CD4-positive, alpha-beta memory T cell (primary cell): ENCODE measurements around the gene KLF3. TPM values are rescaled to one million over a fixed set of nuclear protein-coding genes. Genes with fewer than 3 reads are reported as not detected.
A peak's percentile ranks its signal among the peaks of the same experiment; 100 is the strongest.

ENCODE experiments used
- CTCF ChIA-PET: fragments of 350-600 bp; sonication (Branson Sonifier 250); formaldehyde crosslinking; loops from one replicate; lab custom pipeline; 2021; ENCODE audit warnings: inconsistent platforms; ENCODE audit not compliant: partially characterized antibody; lab: Charles Lee
- POLR2A ChIA-PET: fragments of 350-600 bp; sonication (Branson Sonifier 250); formaldehyde crosslinking; loops from one replicate; lab custom pipeline; 2021; ENCODE audit not compliant: partially characterized antibody; lab: Charles Lee
- DNase-seq, 5 donors: peaks; one replicate each; pipeline versions ENCODE4 v3.0.0 to v3.0.0-alpha.2; 2020 to 2022; ENCODE audit warnings: mixed read lengths in 1 of 5
- H3K27ac ChIP-seq: one replicate; pipeline ENCODE4 v1.7.0; 2013; ENCODE audit warnings: low read depth, low read length
- H3K27me3 ChIP-seq: 2 replicates; pipeline ENCODE4 v1.7.0; 2013; ENCODE audit warnings: mild to moderate bottlenecking, low read length, moderate library complexity; ENCODE audit not compliant: insufficient read depth
- H3K36me3 ChIP-seq: 2 replicates; pipeline ENCODE4 v1.7.0; 2013; ENCODE audit warnings: mild to moderate bottlenecking, low read length, moderate library complexity; ENCODE audit not compliant: insufficient read depth
- H3K4me1 ChIP-seq: 2 replicates; pipeline ENCODE4 v1.7.0; 2013; ENCODE audit warnings: mild to moderate bottlenecking, low read length, moderate library complexity; ENCODE audit not compliant: insufficient read depth
- H3K4me3 ChIP-seq, 2 donors: one replicate each; pipeline ENCODE4 v1.7.0; 2013; ENCODE audit warnings: low read length in 2 of 2, mild to moderate bottlenecking in 1 of 2
- H3K9me3 ChIP-seq, 2 donors: one replicate each; pipeline ENCODE4 v1.7.0; 2013; ENCODE audit warnings: low read length in 2 of 2, control low read depth in 1 of 2; ENCODE audit not compliant: control insufficient read depth in 1 of 2
- H3K27ac Mint-ChIP-seq, 7 donors: one replicate each; pipeline ENCODE4 v1.8.0; 2020 to 2021; ENCODE audit warnings: mixed read lengths in 7 of 7, mild to moderate bottlenecking in 6 of 7, inconsistent platforms in 3 of 7, moderate library complexity in 3 of 7
- H3K27me3 Mint-ChIP-seq, 2 donors: one replicate each; pipeline ENCODE4 v1.8.0; 2020 to 2021; ENCODE audit warnings: mixed read lengths in 2 of 2
- H3K36me3 Mint-ChIP-seq, 2 donors: one replicate each; pipeline ENCODE4 v1.8.0; 2020 to 2021; ENCODE audit warnings: mixed read lengths in 2 of 2, inconsistent platforms in 1 of 2, mild to moderate bottlenecking in 1 of 2
- H3K4me1 Mint-ChIP-seq, 4 donors: one replicate each; pipeline ENCODE4 v1.8.0; 2020 to 2021; ENCODE audit warnings: mixed read lengths in 4 of 4, mild to moderate bottlenecking in 1 of 4
- H3K4me3 Mint-ChIP-seq, 8 donors: one replicate each; pipeline ENCODE4 v1.8.0; 2020 to 2021; ENCODE audit warnings: mixed read lengths in 8 of 8, mild to moderate bottlenecking in 7 of 8, moderate library complexity in 6 of 8, inconsistent platforms in 3 of 8
- H3K9me3 Mint-ChIP-seq, 8 donors: one replicate each; pipeline ENCODE4 v1.8.0; 2020 to 2021; ENCODE audit warnings: mixed read lengths in 8 of 8, mild to moderate bottlenecking in 5 of 8, inconsistent platforms in 3 of 8, moderate library complexity in 1 of 8
- intact Hi-C: fragments of 100-400 bp; cut with micrococcal nuclease; formaldehyde crosslinking; loops from one replicate; pipeline ENCODE4 v1.15.1; 2023
- polyA plus RNA-seq, 2 donors: library from polyadenylated mRNA; unstranded; fragments of 300-500 nt; fragmentation: Illumina TruSeq; gene quantifications; one replicate each; pipeline ENCODE4 v1.2.3, GENCODE V29; 2021
- total RNA-seq, 2 experiments: library from RNA; stranded (reverse); gene quantifications; one replicate each; pipeline ENCODE4 v1.2.3, GENCODE V29; 2021

KLF3 gene
- total and polyA plus RNA-seq, 4 experiments from 2014 or later = 72.4 to 122 (median 101) TPM

DNA sequence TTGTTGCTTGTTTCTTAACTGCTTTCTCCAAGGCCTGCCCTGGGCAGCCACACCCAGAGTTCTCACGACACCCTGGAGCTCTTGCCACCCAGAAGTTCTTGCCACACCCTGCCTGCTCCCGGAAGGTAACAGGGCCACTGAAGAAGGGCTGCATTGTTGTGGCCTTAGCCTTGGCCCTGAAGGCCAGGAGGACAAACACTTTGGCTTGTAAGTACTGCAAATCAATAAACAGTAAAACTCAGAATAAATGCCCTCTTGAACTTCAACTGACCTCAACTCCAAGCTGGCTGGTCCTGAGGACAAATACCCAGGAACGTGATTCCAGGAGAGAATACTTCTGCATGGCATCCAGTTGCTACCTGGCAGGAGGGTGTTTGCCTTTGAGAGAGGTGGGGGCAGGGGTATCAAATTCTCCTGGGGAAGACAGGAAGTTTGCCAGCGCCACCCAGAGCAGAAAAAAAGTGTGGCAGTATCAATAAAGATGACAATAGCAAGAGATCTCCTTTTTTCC lies 64.7 kb downstream of the KLF3 start:
- H3K4me3 ChIP-seq = no peak overlapping the region
- H3K36me3 Mint-ChIP-seq = no peaks in the 10 kb centered on the region
- peaks cover 28% of the 10 kb centered on the region for H3K4me1 ChIP-seq
- ChIA-PET CTCF (interaction anchor here (0.6 to 8.2 kb wide), 8 partner anchors 9 to 665 kb away, joined by 3 to 292 read pairs (median 4); no protein-coding TSS in a partner anchor), POLR2A (interaction anchor here (3.9 kb wide), 1 partner anchor 548 kb away, joined by 21 read pairs; no protein-coding TSS in a partner anchor)
- intact Hi-C loops = no loop called here
- no peaks in the 10 kb centered on the region for H3K36me3 ChIP-seq
- no peaks in the 10 kb centered on the region for H3K9me3 ChIP-seq
- DNase-seq = no peak
- H3K27ac Mint-ChIP-seq = peak overlapping the region in 3 of 7 donors; percentile 9 to 52 (median 12)
- no peak overlapping the region for H3K4me3 Mint-ChIP-seq
- H3K4me1 Mint-ChIP-seq = peaks cover 13 to 31% (median 21%) of the 10 kb centered on the region in 4 donors
- no peak overlapping the region for H3K27ac ChIP-seq
- H3K9me3 Mint-ChIP-seq = no peaks in the 10 kb centered on the region
- H3K27me3 ChIP-seq = no peaks in the 10 kb centered on the region
- no peaks in the 10 kb centered on the region for H3K27me3 Mint-ChIP-seq

- Mint-ChIP-seq H3K27me3 (no peaks in the 10 kb centered on the region), H3K27ac (no peak overlapping the region), H3K4me1 (peaks cover 12 to 29% (median 18%) of the 10 kb centered on the region in 4 donors), H3K9me3 (no peaks in the 10 kb centered on the region), H3K36me3 (no peaks in the 10 kb centered on the region), H3K4me3 (no peak overlapping the region)
- no peak overlapping the region for H3K27ac ChIP-seq
- CTCF ChIA-PET = interaction anchor here (0.6 to 8.2 kb wide), 23 partner anchors 9 to 752 kb away, joined by 3 to 292 read pairs (median 4); partner anchors contain the start of genes TLR1 and TLR10
- peaks cover 18% of the 10 kb centered on the region for H3K4me1 ChIP-seq
- no peaks in the 10 kb centered on the region for H3K27me3 ChIP-seq
- intact Hi-C loops = loop anchor here (5.0 kb wide), 1 partner anchor 598 kb away; no protein-coding TSS in a partner anchor
- POLR2A ChIA-PET = interaction anchor here (0.7 to 3.9 kb wide), 4 partner anchors 67 to 553 kb away, joined by 3 to 21 read pairs (median 5); no protein-coding TSS in a partner anchor
- no peaks in the 10 kb centered on the region for H3K9me3 ChIP-seq
- DNase-seq = no peak
- no peaks in the 10 kb centered on the region for H3K36me3 ChIP-seq
- no peak overlapping the region for H3K4me3 ChIP-seq
Observed at GRCh38 chr4:38730493-38730829, 66.5 kb downstream of the KLF3 start.

GRCh38 chr4:38730830-38731646 lies 67.0 kb downstream of the KLF3 start:
- H3K4me1 Mint-ChIP-seq = peaks cover 12 to 29% (median 18%) of the 10 kb centered on the region in 4 donors
- Histone ChIP-seq H3K4me1 (peaks cover 18% of the 10 kb centered on the region), H3K4me3 (no peak overlapping the region), H3K36me3 (no peaks in the 10 kb centered on the region), H3K27ac (no peak overlapping the region), H3K27me3 (no peaks in the 10 kb centered on the region), H3K9me3 (no peaks in the 10 kb centered on the region)
- CTCF ChIA-PET = interaction anchor here (0.6 to 8.2 kb wide), 32 partner anchors 9 to 753 kb away, joined by 3 to 292 read pairs (median 3); partner anchors contain the start of genes TLR1 and TLR10
- peak; percentile 75 to 77 (median 76) for DNase-seq
- intact Hi-C loops = loop anchor here (1.0 to 5.0 kb wide), 5 partner anchors 56 to 669 kb away; no protein-coding TSS in a partner anchor
- POLR2A ChIA-PET = interaction anchor here (0.7 to 3.9 kb wide), 4 partner anchors 68 to 554 kb away, joined by 3 to 21 read pairs (median 5); no protein-coding TSS in a partner anchor
- H3K27me3 Mint-ChIP-seq = peaks cover 0 to 3% of the 10 kb centered on the region in 2 donors
- no peaks in the 10 kb centered on the region for H3K36me3 Mint-ChIP-seq
- H3K4me3 Mint-ChIP-seq = peak overlapping the region in 1 of 8 donors; percentile 39
- H3K9me3 Mint-ChIP-seq = peaks cover 0 to 2% (median 0%) of the 10 kb centered on the region in 8 donors
- H3K27ac Mint-ChIP-seq = peak overlapping the region in 2 of 7 donors; percentile 8 to 62

GRCh38 chr4:38733663-38734062 lies 69.7 kb downstream of the KLF3 start:
- CTCF ChIA-PET = interaction anchor here (1.6 to 3.2 kb wide), 4 partner anchors 25 to 671 kb away, joined by 7 to 15 read pairs (median 11); no protein-coding TSS in a partner anchor
- Histone ChIP-seq H3K4me3 (no peak overlapping the region), H3K27me3 (no peaks in the 10 kb centered on the region), H3K4me1 (peaks cover 12% of the 10 kb centered on the region), H3K9me3 (no peaks in the 10 kb centered on the region), H3K36me3 (no peaks in the 10 kb centered on the region), H3K27ac (no peak overlapping the region)
- Mint-ChIP-seq H3K27me3 (peaks cover 2 to 3% of the 10 kb centered on the region in 2 donors), H3K9me3 (peaks cover 0 to 3% (median 0%) of the 10 kb centered on the region in 8 donors), H3K27ac (peak overlapping the region in 2 of 7 donors; percentile 3 to 79), H3K4me1 (peaks cover 7 to 22% (median 13%) of the 10 kb centered on the region in 4 donors), H3K4me3 (peak overlapping the region in 1 of 8 donors; percentile 7), H3K36me3 (no peaks in the 10 kb centered on the region)
- DNase-seq = no peak
- intact Hi-C loops = loop anchor here (5.0 kb wide), 1 partner anchor 601 kb away; no protein-coding TSS in a partner anchor
- POLR2A ChIA-PET = no interaction called here

DNA sequence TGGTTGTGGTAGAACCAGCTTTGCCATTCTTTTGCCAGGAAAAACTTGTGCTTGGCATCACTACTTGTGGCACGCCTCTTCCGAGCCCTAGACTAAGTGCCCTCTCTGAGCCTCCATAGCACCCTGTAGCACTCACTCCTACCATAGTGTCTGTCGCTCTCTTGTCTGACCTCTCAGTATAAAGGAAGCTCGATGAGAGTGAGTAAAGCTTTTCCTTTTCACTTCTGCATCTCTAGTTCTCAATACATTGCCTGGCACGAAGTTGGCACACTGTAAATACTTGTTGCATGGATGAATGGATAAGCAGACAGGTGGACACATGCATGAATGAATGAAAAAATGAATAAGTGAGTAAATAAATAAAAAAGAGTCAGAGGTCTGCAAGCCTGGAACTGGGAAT lies 70.4 kb downstream of the KLF3 start:
- no peak overlapping the region for H3K27ac Mint-ChIP-seq
- POLR2A ChIA-PET = no interaction called here

DNA sequence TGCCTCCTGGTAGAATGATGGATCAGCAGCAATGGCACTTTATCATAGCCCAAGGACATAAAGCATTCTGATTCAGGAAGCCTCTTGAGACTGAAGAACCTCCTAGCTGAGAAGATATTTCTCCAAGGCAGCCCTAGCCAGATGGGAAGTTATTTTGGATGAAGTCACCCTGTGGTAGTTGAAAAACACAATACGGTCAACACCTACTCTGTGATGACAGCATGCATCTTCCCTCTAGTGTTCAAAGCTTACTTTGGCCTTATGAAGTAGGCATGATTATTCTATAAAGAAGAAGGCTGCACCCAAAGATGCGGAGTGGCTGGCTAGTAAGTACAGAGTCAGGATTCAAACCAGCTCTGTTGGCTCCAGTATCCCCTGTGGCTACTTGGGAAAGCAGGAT lies 70.9 kb downstream of the KLF3 start:
- H3K9me3 ChIP-seq = no peaks in the 10 kb centered on the region
- Mint-ChIP-seq H3K4me1 (peaks cover 3 to 16% (median 9%) of the 10 kb centered on the region in 4 donors), H3K36me3 (no peaks in the 10 kb centered on the region), H3K27me3 (peaks cover 2 to 3% of the 10 kb centered on the region in 2 donors), H3K4me3 (no peak overlapping the region), H3K27ac (no peak overlapping the region), H3K9me3 (peaks cover 0 to 3% (median 0%) of the 10 kb centered on the region in 8 donors)
- ChIA-PET POLR2A (no interaction called here), CTCF (interaction anchor here (0.9 to 3.2 kb wide), 7 partner anchors 16 to 673 kb away, joined by 3 to 15 read pairs (median 8); no protein-coding TSS in a partner anchor)
- no peak overlapping the region for H3K27ac ChIP-seq
- no peaks in the 10 kb centered on the region for H3K36me3 ChIP-seq
- no peak for DNase-seq
- H3K27me3 ChIP-seq = no peaks in the 10 kb centered on the region
- H3K4me3 ChIP-seq = no peak overlapping the region
- intact Hi-C loops = loop anchor here (5.0 kb wide), 1 partner anchor 603 kb away; no protein-coding TSS in a partner anchor
- H3K4me1 ChIP-seq = peaks cover 7% of the 10 kb centered on the region

More for the DNA sequence above, 70.4 kb downstream of the KLF3 start:
- H3K9me3 Mint-ChIP-seq = peaks cover 0 to 3% (median 0%) of the 10 kb centered on the region in 8 donors
- H3K27me3 Mint-ChIP-seq = peaks cover 2 to 3% of the 10 kb centered on the region in 2 donors
- no peak overlapping the region for H3K4me3 Mint-ChIP-seq
- Histone ChIP-seq H3K27me3 (no peaks in the 10 kb centered on the region), H3K4me3 (no peak overlapping the region), H3K9me3 (no peaks in the 10 kb centered on the region), H3K36me3 (no peaks in the 10 kb centered on the region), H3K27ac (no peak overlapping the region), H3K4me1 (peaks cover 7% of the 10 kb centered on the region)
- no peaks in the 10 kb centered on the region for H3K36me3 Mint-ChIP-seq
- peaks cover 3 to 16% (median 9%) of the 10 kb centered on the region in 4 donors for H3K4me1 Mint-ChIP-seq
- CTCF ChIA-PET = interaction anchor here (1.6 to 3.2 kb wide), 5 partner anchors 24 to 672 kb away, joined by 7 to 15 read pairs (median 10); no protein-coding TSS in a partner anchor
- intact Hi-C loops = loop anchor here (5.0 kb wide), 1 partner anchor 602 kb away; no protein-coding TSS in a partner anchor
- DNase-seq = no peak
